ENCODE data around the gene MYO19.

DNA sequence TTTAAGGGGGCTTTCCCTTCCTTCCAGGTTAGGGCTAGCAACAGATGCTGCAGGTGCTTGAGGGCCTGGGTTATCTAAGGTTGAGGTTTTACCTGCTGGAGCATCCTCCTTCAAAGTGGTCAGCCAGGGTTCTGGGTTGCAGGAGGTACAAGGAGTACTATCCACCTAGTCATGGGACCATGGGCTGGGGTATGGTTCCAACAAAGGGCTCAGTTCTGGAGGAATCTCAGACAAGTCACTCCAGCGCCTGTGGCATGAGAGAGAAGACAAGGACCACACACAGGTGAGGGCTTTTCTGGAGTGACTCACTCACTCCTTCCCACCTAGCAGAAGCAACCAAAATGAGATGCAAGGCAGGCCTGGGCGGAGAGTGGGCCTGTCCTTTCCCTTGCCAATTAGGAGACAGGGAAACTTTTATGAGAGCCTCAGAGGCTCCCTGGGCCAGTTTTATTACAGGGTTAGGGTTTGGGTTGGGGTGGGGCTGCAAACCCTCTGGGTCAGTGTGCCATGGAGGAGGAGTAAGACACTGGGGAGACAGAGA, 2.2 kb downstream of the MYO19 start:
- TF ChIP-seq EZH2 (IDR thresholded peaks at IDR 0.05; ENCODE audit: insufficient read depth, poor library complexity, severe bottlenecking) (no peak), EZH2phosphoT487 (IDR thresholded peaks at IDR 0.05; ENCODE audit: insufficient read depth, low read depth) (no peak)

Data from GM23248 (cell line).